Uterus (tissue), 2 donors: ENCODE measurements around the gene ANKRD36C.
"Not testable (repeated sequence)": the region's sequence is repeated elsewhere in the genome, so short reads cannot be mapped to it uniquely, and the experiment has no call there.

Source experiments
- POLR2A ChIP-seq, 2 donors: fragments of 450-650 bp; IDR thresholded peaks; one replicate each; pipeline ENCODE4 v1.6.1; 2016; ENCODE audit warnings: antibody characterized with exemption in 2 of 2, mild to moderate bottlenecking in 1 of 2, moderate library complexity in 1 of 2
- TF ChIP-seq, protein P1 (sequence below), 4 experiments: fragments of 200-600 bp in 2 of 4; fragments of 450-650 bp in 2 of 4; sonication (generic) in 2 of 4; IDR thresholded peaks; one replicate each; pipeline ENCODE4 v1.5.1; 2016 to 2019; ENCODE audit warnings: antibody characterized with exemption in 4 of 4, mild to moderate bottlenecking in 2 of 4, moderate library complexity in 1 of 4

DNA sequence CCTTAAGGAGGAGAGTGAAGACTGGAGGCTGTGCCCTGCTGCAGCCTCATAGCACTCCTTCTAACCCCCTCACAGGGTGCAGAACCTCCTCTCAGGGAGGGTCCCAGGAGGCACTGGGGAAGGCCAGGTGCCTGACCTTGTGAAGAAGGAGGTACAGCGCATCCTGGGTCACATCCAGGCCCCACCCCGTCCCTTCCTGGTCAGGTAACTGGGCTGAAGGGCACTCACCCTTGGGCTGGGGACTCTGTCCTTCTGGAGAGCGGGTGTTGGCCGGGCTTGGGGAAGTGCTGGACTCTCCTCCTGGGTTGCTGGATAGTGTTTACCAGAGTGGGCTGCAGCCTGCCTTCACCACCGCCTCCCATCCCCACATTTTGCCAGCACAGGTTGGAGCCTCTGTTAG lies 197.7 kb downstream of the ANKRD36C start:
- TF ChIP-seq, protein P1, sequence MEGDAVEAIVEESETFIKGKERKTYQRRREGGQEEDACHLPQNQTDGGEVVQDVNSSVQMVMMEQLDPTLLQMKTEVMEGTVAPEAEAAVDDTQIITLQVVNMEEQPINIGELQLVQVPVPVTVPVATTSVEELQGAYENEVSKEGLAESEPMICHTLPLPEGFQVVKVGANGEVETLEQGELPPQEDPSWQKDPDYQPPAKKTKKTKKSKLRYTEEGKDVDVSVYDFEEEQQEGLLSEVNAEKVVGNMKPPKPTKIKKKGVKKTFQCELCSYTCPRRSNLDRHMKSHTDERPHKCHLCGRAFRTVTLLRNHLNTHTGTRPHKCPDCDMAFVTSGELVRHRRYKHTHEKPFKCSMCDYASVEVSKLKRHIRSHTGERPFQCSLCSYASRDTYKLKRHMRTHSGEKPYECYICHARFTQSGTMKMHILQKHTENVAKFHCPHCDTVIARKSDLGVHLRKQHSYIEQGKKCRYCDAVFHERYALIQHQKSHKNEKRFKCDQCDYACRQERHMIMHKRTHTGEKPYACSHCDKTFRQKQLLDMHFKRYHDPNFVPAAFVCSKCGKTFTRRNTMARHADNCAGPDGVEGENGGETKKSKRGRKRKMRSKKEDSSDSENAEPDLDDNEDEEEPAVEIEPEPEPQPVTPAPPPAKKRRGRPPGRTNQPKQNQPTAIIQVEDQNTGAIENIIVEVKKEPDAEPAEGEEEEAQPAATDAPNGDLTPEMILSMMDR (IDR thresholded peaks at IDR 0.05), result not testable (repeated sequence)
- TF ChIP-seq POLR2A (IDR thresholded peaks at IDR 0.05), result not testable (repeated sequence)
